HepG2 (cell line): ENCODE data around the gene EEF1AKMT4. TPM values are rescaled to one million over a fixed set of nuclear protein-coding genes. Genes with fewer than 3 reads are reported as not detected.

ENCODE experiments used
- ATAC-seq: fragments of 200-7000 bp; cut with Tn5 transposase; 3 replicates; pipeline ENCODE4 v1.9.1; 2020; ENCODE audit warnings: mild to moderate bottlenecking, moderate library complexity
- BruUV-seq: library from RNA; stranded (reverse); fragments of 400-500 nt; replicated peaks from 2 replicates; lab custom pipeline; 2021; lab: Mats Ljungman, UMichigan
- CTCF ChIA-PET: fragments of 300-600 bp; formaldehyde crosslinking; extraction: SDS; loops from one replicate; lab custom pipeline; 2021; ENCODE audit warnings: low total read pairs, inconsistent platforms, low intra/inter-chr PET ratio; lab: Yijun Ruan, JAX
- POLR2A ChIA-PET: fragments of 350-600 bp; sonication (Branson Sonifier 250); formaldehyde crosslinking; loops from one replicate; lab custom pipeline; 2020; ENCODE audit warnings: antibody characterized with exemption, inconsistent platforms; lab: Yijun Ruan, JAX
- DNase-seq: peaks from one replicate; pipeline ENCODE4 v3.0.0-alpha.2; 2015; ENCODE audit warnings: low spot score
- FAIRE-seq: peaks from 3 replicates; lab custom pipeline; 2011; peaks lifted over from hg19 to GRCh38; lab: Jason Lieb, UNC
- H2AFZ ChIP-seq: one replicate; pipeline ENCODE4 v1.6.1; 2011; ENCODE audit warnings: low read length, inconsistent platforms
- H3K27ac ChIP-seq: fragments of 300-600 bp; 3 replicates; pipeline ENCODE4 v1.8.0; 2011; ENCODE audit warnings: mixed run types, mild to moderate bottlenecking, mixed read lengths, low read length, inconsistent platforms; ENCODE audit not compliant: insufficient read depth; ENCODE audit errors: extremely low read length
- H3K27me3 ChIP-seq, 2 experiments: fragments of 200-600 bp in 1 of 2; 2 replicates in 1 of 2; 3 replicates in 1 of 2; pipeline versions ENCODE4 v1.6.0 to v1.8.0; 2011; ENCODE audit warnings: low read length in 2 of 2, mild to moderate bottlenecking in 2 of 2, moderate library complexity in 2 of 2, inconsistent platforms in 1 of 2; ENCODE audit not compliant: insufficient read depth in 2 of 2, control insufficient read depth in 1 of 2
- H3K36me3 ChIP-seq, 2 experiments: fragments of 200-600 bp in 1 of 2; replicated peaks in 1 of 2; 2 replicates in 1 of 2; 3 replicates in 1 of 2; pipeline versions ENCODE4 v1.5.1 to v1.8.0; 2011; ENCODE audit warnings: low read length in 2 of 2, inconsistent platforms in 1 of 2; ENCODE audit not compliant: insufficient read depth in 2 of 2, control insufficient read depth in 1 of 2
- H3K4me1 ChIP-seq: 2 replicates; pipeline ENCODE4 v1.5.1; 2012; ENCODE audit warnings: low read length, inconsistent platforms; ENCODE audit not compliant: insufficient read depth
- H3K4me2 ChIP-seq: 2 replicates; pipeline ENCODE4 v1.6.0; 2011; ENCODE audit warnings: low read depth, low read length, inconsistent platforms
- H3K4me3 ChIP-seq, 3 experiments: fragments of 200-600 bp in 1 of 3; sonication (generic), shearing (Covaris generic) in 1 of 3; replicated peaks in 1 of 3; 2 replicates each; pipeline ENCODE4 v1.5.1; 2011 to 2016; ENCODE audit warnings: low read length in 3 of 3, inconsistent platforms in 2 of 3, low read depth in 2 of 3, mild to moderate bottlenecking in 2 of 3, control low read depth in 1 of 3, mixed read lengths in 1 of 3; ENCODE audit not compliant: insufficient read depth in 1 of 3
- H3K79me2 ChIP-seq: one replicate; pipeline ENCODE4 v1.6.1; 2011; ENCODE audit warnings: low read length, inconsistent platforms; ENCODE audit not compliant: insufficient read depth
- H3K9ac ChIP-seq: 2 replicates; pipeline ENCODE4 v1.6.0; 2011; ENCODE audit warnings: mild to moderate bottlenecking, low read depth, low read length, inconsistent platforms; ENCODE audit not compliant: insufficient read depth
- H3K9me3 ChIP-seq: 2 replicates; pipeline ENCODE4 v1.5.1; 2012; ENCODE audit warnings: mild to moderate bottlenecking, low read length
- H4K20me1 ChIP-seq: 2 replicates; pipeline ENCODE4 v1.6.0; 2011; ENCODE audit warnings: inconsistent platforms, mild to moderate bottlenecking, low read length, moderate library complexity; ENCODE audit not compliant: insufficient read depth
- FOXA3 ChIP-seq: IDR thresholded peaks from 2 replicates; pipeline ENCODE4 v1.6.1; 2016; ENCODE audit warnings: missing genetic modification reagents, missing compliant biosample characterization
- JARID2 ChIP-seq: sonication (generic); formaldehyde crosslinking; IDR thresholded peaks from 2 replicates; pipeline ENCODE4 v1.8.1; 2023; ENCODE audit warnings: missing genetic modification reagents, inconsistent platforms; ENCODE audit not compliant: insufficient replicate concordance
- MAFF ChIP-seq: IDR thresholded peaks from 2 replicates; pipeline ENCODE4 v1.6.1; 2011; ENCODE audit warnings: low read depth, low read length, improper control_type of control experiment
- NFIC ChIP-seq: IDR thresholded peaks from 2 replicates; pipeline ENCODE4 v1.6.1; 2012; ENCODE audit warnings: mild to moderate bottlenecking, low read length, inconsistent platforms
- PAX8 ChIP-seq: sonication (generic); formaldehyde crosslinking; IDR thresholded peaks from 2 replicates; pipeline ENCODE4 v1.8.0; 2022; ENCODE audit warnings: mild to moderate bottlenecking, missing genetic modification reagents, borderline replicate concordance
- PPARG ChIP-seq: conservative IDR thresholded peaks from 2 replicates; pipeline ENCODE4 v1.6.1; 2016; ENCODE audit warnings: missing biosample characterization, missing genetic modification reagents
- RBFOX2 ChIP-seq: fragments of 200-400 bp; formaldehyde crosslinking; IDR thresholded peaks from 2 replicates; pipeline ENCODE4 v1.6.1; 2017; ENCODE audit warnings: low read depth, mild to moderate bottlenecking, low read length
- RXRA ChIP-seq: sonication (generic); formaldehyde crosslinking; IDR thresholded peaks from 2 replicates; pipeline ENCODE4 v1.5.1; 2020; ENCODE audit warnings: missing genetic modification reagents
- ZFP41 ChIP-seq: sonication (generic); formaldehyde crosslinking; IDR thresholded peaks from 2 replicates; pipeline ENCODE4 v1.4.0; 2020; ENCODE audit warnings: mild to moderate bottlenecking, missing genetic modification reagents, borderline replicate concordance
- ZKSCAN8 ChIP-seq: IDR thresholded peaks from 2 replicates; pipeline ENCODE4 v1.6.1; 2016; ENCODE audit warnings: borderline replicate concordance, missing genetic modification reagents, missing compliant biosample characterization
- ZNF225 ChIP-seq: sonication (generic); formaldehyde crosslinking; IDR thresholded peaks from 2 replicates; pipeline ENCODE4 v1.4.0; 2020; ENCODE audit warnings: mild to moderate bottlenecking, missing genetic modification reagents
- ZNF552 ChIP-seq: sonication (generic); formaldehyde crosslinking; IDR thresholded peaks from 2 replicates; pipeline ENCODE4 v1.9.0; 2022; ENCODE audit warnings: missing genetic modification reagents, mild to moderate bottlenecking, borderline replicate concordance
- ZNF652 ChIP-seq: IDR thresholded peaks from 2 replicates; pipeline ENCODE4 v1.6.1; 2016; ENCODE audit warnings: low read depth, borderline replicate concordance
- ZNF749 ChIP-seq: sonication (generic); formaldehyde crosslinking; IDR thresholded peaks from 2 replicates; pipeline ENCODE4 v1.8.0; 2022; ENCODE audit warnings: mild to moderate bottlenecking, missing genetic modification reagents, moderate library complexity, borderline replicate concordance
- ZNF891 ChIP-seq: sonication (generic); formaldehyde crosslinking; IDR thresholded peaks from 2 replicates; pipeline ENCODE4 v1.5.0; 2020; ENCODE audit warnings: mild to moderate bottlenecking, missing genetic modification reagents
- WGBS: methylation state at CpG from one replicate; pipeline ENCODE4 v1.1.6; 2017; ENCODE audit warnings: low lambda C conversion rate; 5-methylcytosine and 5-hydroxymethylcytosine counted together
- in situ Hi-C: cut with HindIII; loops from 2 replicates; pipeline ENCODE4 v1.10.0; 2017; ENCODE audit warnings: low pct_unique_long_range_greater_than_20kb; ENCODE audit not compliant: extremely low pct_ligation_motif_present
- intact Hi-C: fragments of 100-400 bp; cut with micrococcal nuclease; formaldehyde crosslinking; loops from one replicate; pipeline ENCODE4 v1.10.0; 2022; ENCODE audit not compliant: unreplicated experiment
- polyA plus RNA-seq, 8 experiments: library from polyadenylated mRNA; depleted of rRNA in 3 of 8; stranded (reverse) in 7 of 8; unstranded in 1 of 8; fragments of >200 nt; fragmentation: Illumina TruSeq in 4 of 8; extraction: Trizol in 4 of 8; gene quantifications; 2 replicates each; pipeline versions ENCODE4 v1.2.1 to v1.2.3, GENCODE V29; 2011 to 2016; ENCODE audit warnings: low read depth in 4 of 8, missing spikeins in 1 of 8, mixed read lengths in 1 of 8; ENCODE audit not compliant: insufficient read depth in 1 of 8
- total RNA-seq, 5 experiments: library from RNA; depleted of rRNA; stranded (reverse); fragments of >200 nt; fragmentation: Illumina TruSeq; extraction: Trizol; gene quantifications; 2 replicates each; pipeline ENCODE4 v1.2.3, GENCODE V29; 2016; ENCODE audit warnings: low read depth in 1 of 5
- TF ChIP-seq, protein P1 (sequence below): sonication (generic); formaldehyde crosslinking; IDR thresholded peaks from 2 replicates; pipeline ENCODE4 v1.5.0; 2020; ENCODE audit warnings: missing genetic modification reagents, mild to moderate bottlenecking, borderline replicate concordance
- TF ChIP-seq, protein P2 (sequence below): sonication (generic); formaldehyde crosslinking; conservative IDR thresholded peaks from 2 replicates; pipeline ENCODE4 v1.4.0; 2020; ENCODE audit warnings: missing genetic modification reagents
- TF ChIP-seq, protein P3 (sequence below): sonication (generic); formaldehyde crosslinking; IDR thresholded peaks from 2 replicates; pipeline ENCODE4 v1.4.0; 2020; ENCODE audit warnings: missing genetic modification reagents, mild to moderate bottlenecking, borderline replicate concordance
- TF ChIP-seq, protein P4 (sequence below): sonication (generic); formaldehyde crosslinking; IDR thresholded peaks from 2 replicates; pipeline ENCODE4 v1.4.0; 2020; ENCODE audit warnings: mild to moderate bottlenecking, missing genetic modification reagents

Gene EEF1AKMT4
- total and polyA plus RNA-seq, 2 of the 13 experiments (the other 11 are each of a cell fraction or from before 2014, with no cell fraction given), result 13.1 to 15.8 TPM

DNA sequence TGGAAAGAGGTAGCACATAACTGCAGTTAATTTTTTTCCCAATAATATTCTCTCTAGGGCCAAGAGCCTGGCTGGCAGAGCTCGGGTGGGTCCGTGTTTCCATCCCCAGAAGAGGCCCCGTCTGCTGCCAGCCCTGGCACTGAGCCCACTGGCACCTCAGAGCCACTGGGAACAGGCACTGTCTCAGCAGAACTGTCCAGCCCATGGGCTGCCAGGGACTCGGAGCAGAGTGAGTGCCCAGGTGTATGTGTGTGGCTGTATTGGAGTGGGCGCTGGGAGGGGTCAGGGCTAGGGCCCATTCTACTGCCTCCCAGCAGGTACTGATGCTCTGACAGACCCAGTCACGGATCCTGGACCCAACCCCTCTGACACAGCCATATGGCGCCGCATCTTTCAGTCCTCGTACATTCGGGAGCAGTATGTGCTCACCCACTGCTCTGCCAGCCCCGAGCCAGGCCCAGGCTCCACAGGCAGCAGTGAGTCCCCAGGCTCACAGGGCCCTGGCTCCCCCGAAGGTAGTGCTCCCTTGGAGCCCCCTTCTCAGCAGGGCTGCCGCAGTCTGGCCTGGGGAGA, 11.1 kb upstream of the EEF1AKMT4 start:
- peaks cover 5 to 8% of the 10 kb centered on the region in 2 experiments; a peak in 4 of 5 replicates for H3K36me3 ChIP-seq
- no peak overlapping the region for H3K9ac ChIP-seq
- ChIA-PET POLR2A (no interaction called here), CTCF (no interaction called here)
- BruUV-seq, result no TSS peak
- TF ChIP-seq, protein P1, sequence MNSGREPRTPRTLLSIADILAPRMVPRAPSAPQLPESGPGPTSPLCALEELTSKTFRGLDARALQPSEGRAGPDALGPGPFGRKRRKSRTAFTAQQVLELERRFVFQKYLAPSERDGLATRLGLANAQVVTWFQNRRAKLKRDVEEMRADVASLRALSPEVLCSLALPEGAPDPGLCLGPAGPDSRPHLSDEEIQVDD (CRISPR knock-in tag), result no peak
- no peak for TF ChIP-seq ZNF225 (CRISPR knock-in tag)
- TF ChIP-seq ZFP41, result no peak
- no peak for TF ChIP-seq NFIC
- no peak for TF ChIP-seq ZNF552 (CRISPR knock-in tag)
- TF ChIP-seq RBFOX2, result no peak
- no peak for TF ChIP-seq ZNF891 (CRISPR knock-in tag)
- TF ChIP-seq PAX8, result no peak
- no peak for TF ChIP-seq FOXA3 (CRISPR knock-in tag)
- no peak for TF ChIP-seq JARID2 (CRISPR knock-in tag)
- no peak for TF ChIP-seq MAFF
- TF ChIP-seq ZNF652 (CRISPR knock-in tag), result no peak
- no peak for TF ChIP-seq ZKSCAN8
- TF ChIP-seq, protein P2, sequence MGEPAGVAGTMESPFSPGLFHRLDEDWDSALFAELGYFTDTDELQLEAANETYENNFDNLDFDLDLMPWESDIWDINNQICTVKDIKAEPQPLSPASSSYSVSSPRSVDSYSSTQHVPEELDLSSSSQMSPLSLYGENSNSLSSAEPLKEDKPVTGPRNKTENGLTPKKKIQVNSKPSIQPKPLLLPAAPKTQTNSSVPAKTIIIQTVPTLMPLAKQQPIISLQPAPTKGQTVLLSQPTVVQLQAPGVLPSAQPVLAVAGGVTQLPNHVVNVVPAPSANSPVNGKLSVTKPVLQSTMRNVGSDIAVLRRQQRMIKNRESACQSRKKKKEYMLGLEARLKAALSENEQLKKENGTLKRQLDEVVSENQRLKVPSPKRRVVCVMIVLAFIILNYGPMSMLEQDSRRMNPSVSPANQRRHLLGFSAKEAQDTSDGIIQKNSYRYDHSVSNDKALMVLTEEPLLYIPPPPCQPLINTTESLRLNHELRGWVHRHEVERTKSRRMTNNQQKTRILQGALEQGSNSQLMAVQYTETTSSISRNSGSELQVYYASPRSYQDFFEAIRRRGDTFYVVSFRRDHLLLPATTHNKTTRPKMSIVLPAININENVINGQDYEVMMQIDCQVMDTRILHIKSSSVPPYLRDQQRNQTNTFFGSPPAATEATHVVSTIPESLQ, result no peak
- TF ChIP-seq, protein P3, sequence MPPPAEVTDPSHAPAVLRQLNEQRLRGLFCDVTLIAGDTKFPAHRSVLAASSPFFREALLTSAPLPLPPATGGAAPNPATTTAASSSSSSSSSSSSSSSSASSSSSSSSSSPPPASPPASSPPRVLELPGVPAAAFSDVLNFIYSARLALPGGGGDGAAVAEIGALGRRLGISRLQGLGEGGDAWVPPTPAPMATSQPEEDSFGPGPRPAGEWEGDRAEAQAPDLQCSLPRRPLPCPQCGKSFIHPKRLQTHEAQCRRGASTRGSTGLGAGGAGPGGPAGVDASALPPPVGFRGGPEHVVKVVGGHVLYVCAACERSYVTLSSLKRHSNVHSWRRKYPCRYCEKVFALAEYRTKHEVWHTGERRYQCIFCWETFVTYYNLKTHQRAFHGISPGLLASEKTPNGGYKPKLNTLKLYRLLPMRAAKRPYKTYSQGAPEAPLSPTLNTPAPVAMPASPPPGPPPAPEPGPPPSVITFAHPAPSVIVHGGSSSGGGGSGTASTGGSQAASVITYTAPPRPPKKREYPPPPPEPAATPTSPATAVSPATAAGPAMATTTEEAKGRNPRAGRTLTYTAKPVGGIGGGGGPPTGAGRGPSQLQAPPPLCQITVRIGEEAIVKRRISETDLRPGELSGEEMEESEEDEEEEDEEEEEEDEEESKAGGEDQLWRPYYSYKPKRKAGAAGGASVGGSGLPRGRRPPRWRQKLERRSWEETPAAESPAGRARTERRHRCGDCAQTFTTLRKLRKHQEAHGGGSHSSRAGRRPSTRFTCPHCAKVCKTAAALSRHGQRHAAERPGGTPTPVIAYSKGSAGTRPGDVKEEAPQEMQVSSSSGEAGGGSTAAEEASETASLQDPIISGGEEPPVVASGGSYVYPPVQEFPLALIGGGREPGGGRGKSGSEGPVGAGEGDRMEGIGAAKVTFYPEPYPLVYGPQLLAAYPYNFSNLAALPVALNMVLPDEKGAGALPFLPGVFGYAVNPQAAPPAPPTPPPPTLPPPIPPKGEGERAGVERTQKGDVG, result no peak
- TF ChIP-seq ZNF749, result no peak
- no peak for TF ChIP-seq PPARG
- TF ChIP-seq, protein P4, sequence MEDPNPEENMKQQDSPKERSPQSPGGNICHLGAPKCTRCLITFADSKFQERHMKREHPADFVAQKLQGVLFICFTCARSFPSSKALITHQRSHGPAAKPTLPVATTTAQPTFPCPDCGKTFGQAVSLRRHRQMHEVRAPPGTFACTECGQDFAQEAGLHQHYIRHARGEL (CRISPR knock-in tag), result no peak
- TF ChIP-seq RXRA (CRISPR knock-in tag), result no peak
- peaks cover 4% of the 10 kb centered on the region for H4K20me1 ChIP-seq
- in situ Hi-C loops, result no loop called here
- no peak for ATAC-seq
- no peak for DNase-seq
- H3K4me3 ChIP-seq, result no peak overlapping the region
- H2AFZ ChIP-seq, result no peak overlapping the region
- no peak overlapping the region for H3K27ac ChIP-seq
- no peaks in the 10 kb centered on the region for H3K9me3 ChIP-seq
- WGBS, result 45% methylated on average over 9 of the region's 13 CpGs
- intact Hi-C loops, result no loop called here
- no peaks in the 10 kb centered on the region for H3K79me2 ChIP-seq
- peaks cover 24% of the 10 kb centered on the region for H3K4me1 ChIP-seq
- peaks cover 10 to 55% of the 10 kb centered on the region in 2 experiments; a peak in 4 of 5 replicates for H3K27me3 ChIP-seq
- no peak overlapping the region for H3K4me2 ChIP-seq
- no peak for FAIRE-seq
